Stimulated activated CD8-positive, alpha-beta memory T cell treated with anti-CD3 and anti-CD28 coated beads, Interleukin-2, amount 100 ng/mL, for 1 hour (primary cell): ENCODE data around the gene CYP27A1.

Experiments used
- DNase-seq, 2 donors: peaks; one replicate each; pipeline ENCODE4 v3.0.0-alpha.2; 2020; ENCODE audit warnings: low read depth in 2 of 2

CYP27A1 gene

GRCh38 chr2:218773881-218774280 is 8.1 kb upstream of the CYP27A1 start:
- DNase-seq = no peak

GRCh38 chr2:218776488-218776887 is 5.5 kb upstream of the CYP27A1 start:
- no peak for DNase-seq

GRCh38 chr2:218777276-218777990 is 4.5 kb upstream of the CYP27A1 start:
- no peak for DNase-seq

GRCh38 chr2:218780046-218780445 is 1.9 kb upstream of the CYP27A1 start:
- DNase-seq = no peak

GRCh38 chr2:218780851-218781690 is 876 bp upstream of the CYP27A1 start:
- DNase-seq = no peak

GRCh38 chr2:218782528-218782844 is 539 bp downstream of the CYP27A1 start:
- no peak for DNase-seq

GRCh38 chr2:218783688-218784087 is 1.7 kb downstream of the CYP27A1 start:
- DNase-seq = no peak

- DNase-seq = no peak
Measured at GRCh38 chr2:218785103-218785502, 3.2 kb downstream of the CYP27A1 start.

- DNase-seq = no peak
Measured at GRCh38 chr2:218786133-218786532, 4.2 kb downstream of the CYP27A1 start.

- DNase-seq = no peak
Measured at GRCh38 chr2:218788529-218789255, 6.7 kb downstream of the CYP27A1 start.

GRCh38 chr2:218792433-218792832 is 10.5 kb downstream of the CYP27A1 start:
- DNase-seq = no peak

- DNase-seq = no peak
Measured at GRCh38 chr2:218796691-218797090, 14.7 kb downstream of the CYP27A1 start.

- no peak for DNase-seq
Measured at GRCh38 chr2:218798767-218799504, 17.0 kb downstream of the CYP27A1 start.

- no peak for DNase-seq
Measured at GRCh38 chr2:218799990-218800389, 18.0 kb downstream of the CYP27A1 start.

- no peak for DNase-seq
Measured at GRCh38 chr2:218802386-218802994, 20.5 kb downstream of the CYP27A1 start.

GRCh38 chr2:218804817-218805216 is 22.9 kb downstream of the CYP27A1 start:
- no peak for DNase-seq

GRCh38 chr2:218805627-218806026 is 23.7 kb downstream of the CYP27A1 start:
- no peak for DNase-seq

GRCh38 chr2:218806346-218806978 is 24.5 kb downstream of the CYP27A1 start:
- no peak for DNase-seq

GRCh38 chr2:218807626-218808025 is 25.7 kb downstream of the CYP27A1 start:
- no peak for DNase-seq

GRCh38 chr2:218809515-218809914 is 27.6 kb downstream of the CYP27A1 start:
- DNase-seq = no peak

- no peak for DNase-seq
Measured at GRCh38 chr2:218810256-218810655, 28.3 kb downstream of the CYP27A1 start.
